Osteoblast (primary cell): ENCODE measurements around the gene C15orf39. TPM values are rescaled to one million over a fixed set of nuclear protein-coding genes. Genes with fewer than 3 reads are reported as not detected.
"Not testable (repeated sequence)": the region's sequence is repeated elsewhere in the genome, so short reads cannot be mapped to it uniquely, and the experiment has no call there.

Experiments
- DNase-seq: peaks from one replicate; pipeline ENCODE4 v3.0.0; 2011; ENCODE audit warnings: low spot score, mixed read lengths; ENCODE audit not compliant: insufficient read length; ENCODE audit errors: missing footprints
- H2AFZ ChIP-seq: 2 replicates; pipeline ENCODE4 v1.6.0; 2011; ENCODE audit warnings: mild to moderate bottlenecking, low read length
- H3K27ac ChIP-seq: 2 replicates; pipeline ENCODE4 v1.5.1; 2011; ENCODE audit warnings: mild to moderate bottlenecking, low read depth, low read length, moderate library complexity
- H3K27me3 ChIP-seq: 2 replicates; pipeline ENCODE4 v1.6.0; 2012; ENCODE audit warnings: mild to moderate bottlenecking, control low read depth, inconsistent platforms, low read length, moderate library complexity; ENCODE audit not compliant: insufficient read depth
- H3K36me3 ChIP-seq: 2 replicates; pipeline ENCODE4 v1.5.1; 2011; ENCODE audit warnings: mild to moderate bottlenecking, low read length, control low read depth, moderate library complexity; ENCODE audit not compliant: insufficient read depth
- H3K4me1 ChIP-seq: 2 replicates; pipeline ENCODE4 v1.5.1; 2011; ENCODE audit warnings: mild to moderate bottlenecking, low read length, control low read depth, moderate library complexity; ENCODE audit not compliant: insufficient read depth
- H3K4me2 ChIP-seq: 2 replicates; pipeline ENCODE4 v1.6.0; 2011; ENCODE audit warnings: mild to moderate bottlenecking, low read length; ENCODE audit not compliant: insufficient read depth
- H3K4me3 ChIP-seq: fragments of 200-600 bp; sonication (generic); 3 replicates; pipeline ENCODE4 v1.5.1; 2012; ENCODE audit warnings: mild to moderate bottlenecking, low read length, inconsistent platforms; ENCODE audit not compliant: insufficient read depth
- H3K79me2 ChIP-seq: 2 replicates; pipeline ENCODE4 v1.6.0; 2012; ENCODE audit warnings: mild to moderate bottlenecking, low read length, control low read depth, inconsistent platforms; ENCODE audit not compliant: insufficient read depth
- H3K9me3 ChIP-seq: 2 replicates; pipeline ENCODE4 v1.5.1; 2011; ENCODE audit warnings: low read depth, low read length, control low read depth
- H4K20me1 ChIP-seq: 2 replicates; pipeline ENCODE4 v1.6.0; 2012; ENCODE audit warnings: mild to moderate bottlenecking, low read length, control low read depth; ENCODE audit not compliant: insufficient read depth
- CTCF ChIP-seq: IDR thresholded peaks from 2 replicates; pipeline ENCODE4 v1.5.1; 2011; ENCODE audit warnings: mild to moderate bottlenecking, low read depth, low read length, moderate library complexity; ENCODE audit errors: extremely low read depth
- total RNA-seq: library from RNA; depleted of rRNA; stranded (reverse); fragments of >200 nt; gene quantifications from 2 replicates; pipeline ENCODE4 v1.2.3, GENCODE V29; 2012

The C15orf39 gene
- total RNA-seq, 1 donor = 6.5 TPM

GRCh38 chr15:75161106-75161916 lies 40.4 kb upstream of the C15orf39 start:
- Histone ChIP-seq H3K27me3 (no peaks in the 10 kb centered on the region), H2AFZ (no peak overlapping the region), H3K4me2 (no peak overlapping the region), H3K9me3 (no peaks in the 10 kb centered on the region), H4K20me1 (no peaks in the 10 kb centered on the region), H3K27ac (no peak overlapping the region), H3K4me1 (no peaks in the 10 kb centered on the region), H3K36me3 (no peaks in the 10 kb centered on the region), H3K79me2 (no peaks in the 10 kb centered on the region), H3K4me3 (no peak overlapping the region)
- no peak for TF ChIP-seq CTCF
- no peak for DNase-seq

- Histone ChIP-seq H3K4me1 (no peaks in the 10 kb centered on the region), H3K4me3 (no peak overlapping the region), H2AFZ (no peak overlapping the region), H3K36me3 (no peaks in the 10 kb centered on the region), H3K79me2 (no peaks in the 10 kb centered on the region), H3K27me3 (no peaks in the 10 kb centered on the region), H4K20me1 (no peaks in the 10 kb centered on the region), H3K4me2 (no peak overlapping the region), H3K27ac (no peak overlapping the region), H3K9me3 (no peaks in the 10 kb centered on the region)
- TF ChIP-seq CTCF = no peak
- DNase-seq = no peak
These were observed 39.7 kb upstream of the C15orf39 start for GRCh38 chr15:75161917-75162414.

GRCh38 chr15:75163150-75163564 lies 38.5 kb upstream of the C15orf39 start:
- no peak overlapping the region for H3K27ac ChIP-seq
- H3K4me1 ChIP-seq = no peaks in the 10 kb centered on the region
- H3K36me3 ChIP-seq = no peaks in the 10 kb centered on the region
- no peak overlapping the region for H3K4me2 ChIP-seq
- H3K9me3 ChIP-seq = no peaks in the 10 kb centered on the region
- H3K4me3 ChIP-seq = no peak overlapping the region
- H4K20me1 ChIP-seq = no peaks in the 10 kb centered on the region
- DNase-seq = no peak
- no peak for TF ChIP-seq CTCF
- H3K27me3 ChIP-seq = no peaks in the 10 kb centered on the region
- no peaks in the 10 kb centered on the region for H3K79me2 ChIP-seq
- H2AFZ ChIP-seq = no peak overlapping the region

- no peak overlapping the region for H2AFZ ChIP-seq
- no peaks in the 10 kb centered on the region for H3K27me3 ChIP-seq
- H4K20me1 ChIP-seq = no peaks in the 10 kb centered on the region
- H3K27ac ChIP-seq = no peak overlapping the region
- H3K36me3 ChIP-seq = no peaks in the 10 kb centered on the region
- H3K79me2 ChIP-seq = no peaks in the 10 kb centered on the region
- H3K9me3 ChIP-seq = no peaks in the 10 kb centered on the region
- TF ChIP-seq CTCF = no peak
- no peaks in the 10 kb centered on the region for H3K4me1 ChIP-seq
- H3K4me3 ChIP-seq = no peak overlapping the region
- no peak for DNase-seq
- no peak overlapping the region for H3K4me2 ChIP-seq
These were observed 36.9 kb upstream of the C15orf39 start for GRCh38 chr15:75164625-75165350.

GRCh38 chr15:75166489-75167063 lies 35.1 kb upstream of the C15orf39 start:
- H2AFZ ChIP-seq, H3K9me3 ChIP-seq, H3K36me3 ChIP-seq, H3K27me3 ChIP-seq, H3K27ac ChIP-seq, H4K20me1 ChIP-seq, DNase-seq, H3K4me3 ChIP-seq, H3K4me2 ChIP-seq, H3K79me2 ChIP-seq: not testable (repeated sequence)
- peaks cover 14% of the 10 kb centered on the region for H3K4me1 ChIP-seq
